ENCODE measurements around the gene EVPL.

EVPL gene

GRCh38 chr17:75959051-75959838 lies 67.9 kb downstream of the EVPL start:
- no peak for DNase-seq
